ENCODE results near the gene PARL.

GRCh38 chr3:183816681-183817510, 67.8 kb downstream of the PARL start:
- TF ChIP-seq GATA2 (IDR thresholded peaks at IDR 0.05; ENCODE audit: low read depth, low read length) (no peak), GATA3 (IDR thresholded peaks at IDR 0.05; ENCODE audit: low read depth, low read length) (no peak)
